ENCODE results near the gene WAS.
"Not testable (repeated sequence)": the region's sequence is repeated elsewhere in the genome, so short reads cannot be mapped to it uniquely, and the experiment has no call there.

DNA sequence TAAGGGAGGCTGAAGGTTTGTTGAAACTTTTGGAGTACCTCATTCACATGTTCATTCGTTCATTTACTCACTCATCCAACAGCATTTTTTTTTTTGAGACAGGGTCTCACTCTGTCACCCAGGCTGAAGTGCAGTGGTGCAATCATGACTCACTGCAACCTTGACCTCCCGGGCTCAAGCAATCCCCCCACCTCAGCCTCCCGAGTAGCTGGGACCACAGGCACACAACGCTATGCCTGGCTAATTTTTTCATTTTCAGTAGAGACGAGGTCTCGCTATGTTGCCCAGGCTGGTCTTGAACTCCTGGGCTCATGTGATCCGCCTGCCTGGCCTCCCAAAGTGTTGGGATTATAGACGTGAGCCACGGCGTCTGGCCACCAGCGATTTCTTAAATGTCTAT is 15.4 kb upstream of the WAS start:
- TF ChIP-seq CTCF (conservative IDR thresholded peaks at IDR 0.05); ZFX (IDR thresholded peaks at IDR 0.05): not testable (repeated sequence)
